ENCODE measurements around the gene CDH18. TPM values are rescaled to one million over a fixed set of nuclear protein-coding genes. Genes with fewer than 3 reads are reported as not detected.

The CDH18 gene
- total and polyA plus RNA-seq, 2 donors (not counting 3 experiments of a cell fraction or from before 2014, with no cell fraction given): 0.06 TPM; not detected in 1

DNA sequence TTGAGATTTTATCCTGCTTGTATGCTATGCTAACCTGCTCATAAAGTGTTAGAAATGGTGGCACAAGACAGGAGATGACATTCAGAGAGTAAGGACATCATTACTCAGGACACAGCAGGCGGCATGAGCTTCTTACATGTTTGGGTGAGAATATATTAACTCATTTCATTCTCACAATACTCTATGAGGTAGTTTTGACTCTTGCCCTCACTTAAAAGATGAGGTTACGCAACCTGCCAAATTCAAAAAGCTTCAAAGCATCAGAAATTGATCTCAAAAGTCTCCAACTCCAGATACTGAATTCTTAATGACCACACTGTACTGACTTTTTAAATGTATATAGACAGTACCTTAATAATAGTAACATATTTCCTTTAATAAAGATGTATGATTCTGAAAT, 60.8 kb downstream of the CDH18 start:
- Histone ChIP-seq H3K4me2 (ENCODE audit: insufficient read depth, low read length) (no peak overlapping the region), H3K36me3 (ENCODE audit: control insufficient read depth in 2 of 2, extremely low read depth in 1 of 2, insufficient read depth in 2 of 2, low read length in 2 of 2) (no peaks in the 10 kb centered on the region), H3K4me1 (ENCODE audit: control insufficient read depth, extremely low read depth, insufficient read depth, low read length) (peaks cover 14% of the 10 kb centered on the region), H3K4me3 (replicated peaks in 1 of 3; ENCODE audit: insufficient read depth in 1 of 3, low read depth in 1 of 3, low read length in 3 of 3) (no peak overlapping the region), H3K9me1 (replicated peaks; ENCODE audit: control insufficient read depth, extremely low read depth, insufficient read depth, low read length) (no peaks in the 10 kb centered on the region), H3K9ac (replicated peaks; ENCODE audit: extremely low read depth, insufficient read depth, low read length) (no peak overlapping the region), H2AFZ (ENCODE audit: low read depth, low read length) (no peak overlapping the region), H3K9me3 (replicated peaks; ENCODE audit: control insufficient read depth, insufficient read depth, low read length) (no peaks in the 10 kb centered on the region), H3K27me3 (ENCODE audit: control insufficient read depth in 2 of 2, insufficient read depth in 2 of 2, low read length in 2 of 2) (no peaks in the 10 kb centered on the region), H3K27ac (ENCODE audit: insufficient read depth, low read depth, low read length) (no peak overlapping the region), H4K20me1 (replicated peaks; ENCODE audit: control insufficient read depth, extremely low read depth, insufficient read depth, low read length) (no peaks in the 10 kb centered on the region), H3K79me2 (ENCODE audit: control insufficient read depth, insufficient read depth, low read length) (no peaks in the 10 kb centered on the region)
- dilution Hi-C loops (cut with MboI; ENCODE audit: extremely low pct_ligation_motif_present, low sequenced_read_pairs) (no loop called here), intact Hi-C loops (cut with micrococcal nuclease) (loop anchor here (5.0 kb wide), 1 partner anchor 160 kb away; no protein-coding TSS in a partner anchor)
- TF ChIP-seq, protein P1, sequence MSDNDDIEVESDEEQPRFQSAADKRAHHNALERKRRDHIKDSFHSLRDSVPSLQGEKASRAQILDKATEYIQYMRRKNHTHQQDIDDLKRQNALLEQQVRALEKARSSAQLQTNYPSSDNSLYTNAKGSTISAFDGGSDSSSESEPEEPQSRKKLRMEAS (IDR thresholded peaks at IDR 0.05; ENCODE audit: insufficient read depth, insufficient read length): no peak
- TF ChIP-seq, protein P2, sequence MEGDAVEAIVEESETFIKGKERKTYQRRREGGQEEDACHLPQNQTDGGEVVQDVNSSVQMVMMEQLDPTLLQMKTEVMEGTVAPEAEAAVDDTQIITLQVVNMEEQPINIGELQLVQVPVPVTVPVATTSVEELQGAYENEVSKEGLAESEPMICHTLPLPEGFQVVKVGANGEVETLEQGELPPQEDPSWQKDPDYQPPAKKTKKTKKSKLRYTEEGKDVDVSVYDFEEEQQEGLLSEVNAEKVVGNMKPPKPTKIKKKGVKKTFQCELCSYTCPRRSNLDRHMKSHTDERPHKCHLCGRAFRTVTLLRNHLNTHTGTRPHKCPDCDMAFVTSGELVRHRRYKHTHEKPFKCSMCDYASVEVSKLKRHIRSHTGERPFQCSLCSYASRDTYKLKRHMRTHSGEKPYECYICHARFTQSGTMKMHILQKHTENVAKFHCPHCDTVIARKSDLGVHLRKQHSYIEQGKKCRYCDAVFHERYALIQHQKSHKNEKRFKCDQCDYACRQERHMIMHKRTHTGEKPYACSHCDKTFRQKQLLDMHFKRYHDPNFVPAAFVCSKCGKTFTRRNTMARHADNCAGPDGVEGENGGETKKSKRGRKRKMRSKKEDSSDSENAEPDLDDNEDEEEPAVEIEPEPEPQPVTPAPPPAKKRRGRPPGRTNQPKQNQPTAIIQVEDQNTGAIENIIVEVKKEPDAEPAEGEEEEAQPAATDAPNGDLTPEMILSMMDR (IDR thresholded peaks at IDR 0.05; ENCODE audit: extremely low read depth in 1 of 2, insufficient read depth in 1 of 2, low read depth in 1 of 2, low read length in 2 of 2): no peak
- TF ChIP-seq FOS (IDR thresholded peaks at IDR 0.05; ENCODE audit: borderline replicate concordance, insufficient read depth, low read length) (no peak), MYC (IDR thresholded peaks at IDR 0.05; ENCODE audit: low read depth, low read length) (no peak), JUN (IDR thresholded peaks at IDR 0.05; ENCODE audit: borderline replicate concordance, insufficient read depth, insufficient read length, low read depth) (no peak), EZH2 (IDR thresholded peaks at IDR 0.05; ENCODE audit: borderline replicate concordance, low read depth, low read length, severe bottlenecking) (no peak), GATA2 (IDR thresholded peaks at IDR 0.05; ENCODE audit: insufficient read depth, insufficient read length, low read depth, low read length) (no peak)
- DNase-seq (ENCODE audit: low read depth, low spot score) (no peak), FAIRE-seq (no peak)
- ChIA-PET POLR2A (no interaction called here), CTCF (no interaction called here)
- BruUV-seq (replicated peaks): no TSS peak

Measured in endothelial cell of umbilical vein (primary cell).